Astrocyte (in vitro differentiated cells and primary cell): ENCODE data around the gene PRSS8.

Experiments used
- CTCF ChIP-seq: IDR thresholded peaks from 2 replicates; pipeline ENCODE4 v1.5.1; 2011; ENCODE audit warnings: low read depth, mild to moderate bottlenecking, inconsistent platforms, low read length, moderate library complexity; ENCODE audit not compliant: insufficient read depth
- EZH2 ChIP-seq: IDR thresholded peaks from 2 replicates; pipeline ENCODE4 v1.6.1; 2012; ENCODE audit warnings: mild to moderate bottlenecking, low read length, inconsistent platforms; ENCODE audit not compliant: insufficient read depth

DNA sequence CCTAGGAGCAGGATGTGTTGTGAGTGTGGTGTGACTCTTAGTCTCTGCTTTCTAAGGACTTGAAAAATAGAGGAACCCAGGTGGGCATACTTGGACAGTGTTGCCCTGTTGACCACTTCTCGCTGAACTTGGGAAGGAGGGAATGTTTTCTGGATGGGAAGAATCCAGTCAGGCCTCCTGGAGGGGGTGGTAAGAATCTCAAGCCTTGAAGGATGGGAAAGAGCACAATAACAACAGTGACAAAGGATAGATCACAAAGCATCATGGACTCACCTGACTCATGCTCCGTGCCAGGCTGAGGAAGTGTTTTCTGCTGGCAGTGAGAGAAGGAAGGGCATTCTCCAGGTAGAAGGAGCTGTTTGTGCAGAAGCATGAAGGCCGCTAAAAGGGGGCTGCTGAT is 9.7 kb downstream of the PRSS8 start:
- TF ChIP-seq CTCF (no peak), EZH2 (no peak)
